GM08714 (cell line): Measurements from ENCODE around the gene ERGIC1.
"Not testable (repeated sequence)": the region's sequence is repeated elsewhere in the genome, so short reads cannot be mapped to it uniquely, and the experiment has no call there.

Experiments used
- H3K4me3 ChIP-seq: fragments of 200-500 bp; sonication (Bioruptor generic); 2 replicates; pipeline ENCODE4 v1.5.1; 2014; ENCODE audit warnings: mild to moderate bottlenecking, low read length, inconsistent platforms
- ZNF274 ChIP-seq: IDR thresholded peaks from 2 replicates; pipeline ENCODE4 v1.6.1; 2012; ENCODE audit warnings: mild to moderate bottlenecking, low read depth, low read length

ERGIC1 gene

GRCh38 chr5:172896465-172896864 is 62.4 kb downstream of the ERGIC1 start:
- no peak for TF ChIP-seq ZNF274
- H3K4me3 ChIP-seq: no peak overlapping the region

GRCh38 chr5:172897067-172897466 is 63.0 kb downstream of the ERGIC1 start:
- H3K4me3 ChIP-seq: not testable (repeated sequence)

GRCh38 chr5:172897481-172898217 is 63.6 kb downstream of the ERGIC1 start:
- TF ChIP-seq ZNF274: no peak
- H3K4me3 ChIP-seq: no peak overlapping the region

- no peak overlapping the region for H3K4me3 ChIP-seq
- no peak for TF ChIP-seq ZNF274
Observed at GRCh38 chr5:172898218-172898842, 64.3 kb downstream of the ERGIC1 start.

- no peak for TF ChIP-seq ZNF274
- no peak overlapping the region for H3K4me3 ChIP-seq
Observed at GRCh38 chr5:172898843-172899369, 64.9 kb downstream of the ERGIC1 start.

- H3K4me3 ChIP-seq: no peak overlapping the region
- TF ChIP-seq ZNF274: no peak
Observed at GRCh38 chr5:172899436-172899835, 65.4 kb downstream of the ERGIC1 start.

- TF ChIP-seq ZNF274: no peak
Observed at GRCh38 chr5:172901012-172901780, 67.1 kb downstream of the ERGIC1 start.

GRCh38 chr5:172901788-172902496 is 67.9 kb downstream of the ERGIC1 start:
- TF ChIP-seq ZNF274: no peak
- no peak overlapping the region for H3K4me3 ChIP-seq

More at GRCh38 chr5:172901012-172901780, 67.1 kb downstream of the ERGIC1 start:
- H3K4me3 ChIP-seq: no peak overlapping the region

- H3K4me3 ChIP-seq: no peak overlapping the region
- no peak for TF ChIP-seq ZNF274
Observed at GRCh38 chr5:172902497-172903472, 68.7 kb downstream of the ERGIC1 start.

GRCh38 chr5:172903790-172904189 is 69.7 kb downstream of the ERGIC1 start:
- no peak overlapping the region for H3K4me3 ChIP-seq
- TF ChIP-seq ZNF274: no peak

GRCh38 chr5:172904312-172904642 is 70.2 kb downstream of the ERGIC1 start:
- H3K4me3 ChIP-seq: no peak overlapping the region
- no peak for TF ChIP-seq ZNF274

GRCh38 chr5:172904643-172905345 is 70.7 kb downstream of the ERGIC1 start:
- no peak overlapping the region for H3K4me3 ChIP-seq
- no peak for TF ChIP-seq ZNF274

GRCh38 chr5:172905346-172906140 is 71.5 kb downstream of the ERGIC1 start:
- TF ChIP-seq ZNF274: no peak
- H3K4me3 ChIP-seq: no peak overlapping the region
